HG02973 (cell line): Measurements from ENCODE around the gene COX5A.
"Not testable (repeated sequence)": the region's sequence is repeated elsewhere in the genome, so short reads cannot be mapped to it uniquely, and the experiment has no call there.

Experiments used
- ATAC-seq: cut with Tn5 transposase; IDR thresholded peaks from one replicate; pipeline ENCODE4 v1.9.1; 2021; ENCODE audit warnings: moderate library complexity; ENCODE audit not compliant: unreplicated experiment

The COX5A gene

GRCh38 chr15:74955796-74956647 is 18.1 kb upstream of the COX5A start:
- ATAC-seq: peak; percentile 39

- ATAC-seq: no peak
Observed at GRCh38 chr15:74955017-74955416, 17.1 kb upstream of the COX5A start.

GRCh38 chr15:74954515-74954914 is 16.6 kb upstream of the COX5A start:
- ATAC-seq: no peak

- no peak for ATAC-seq
Observed at GRCh38 chr15:74951006-74951405, 13.1 kb upstream of the COX5A start.

- ATAC-seq: no peak
Observed at GRCh38 chr15:74950078-74950908, 12.4 kb upstream of the COX5A start.

- ATAC-seq: no peak
Observed at GRCh38 chr15:74937272-74937589, 642 bp downstream of the COX5A start.

- not testable (repeated sequence) for ATAC-seq
Observed at GRCh38 chr15:74935193-74935592, 2.7 kb downstream of the COX5A start.

GRCh38 chr15:74933573-74933972 is 4.3 kb downstream of the COX5A start:
- no peak for ATAC-seq

GRCh38 chr15:74928771-74929198 is 9.1 kb downstream of the COX5A start:
- no peak for ATAC-seq

GRCh38 chr15:74924525-74924924 is 13.3 kb downstream of the COX5A start:
- no peak for ATAC-seq

GRCh38 chr15:74920456-74920855 is 17.4 kb downstream of the COX5A start:
- ATAC-seq: no peak

GRCh38 chr15:74917676-74918075 is 20.2 kb downstream of the COX5A start:
- no peak for ATAC-seq

- not testable (repeated sequence) for ATAC-seq
Observed at GRCh38 chr15:74913799-74914198, 24.1 kb downstream of the COX5A start.

- ATAC-seq: no peak
Observed at GRCh38 chr15:74913041-74913440, 24.8 kb downstream of the COX5A start.

GRCh38 chr15:74908635-74909034 is 29.2 kb downstream of the COX5A start:
- no peak for ATAC-seq

- no peak for ATAC-seq
Observed at GRCh38 chr15:74907163-74907870, 30.6 kb downstream of the COX5A start.

- ATAC-seq: peak; percentile 72
Observed at GRCh38 chr15:74906450-74907162, 31.3 kb downstream of the COX5A start, which contains the start of gene FAM219B. Gene FAM219B (minus strand): TSS chr15:74906851. CDS start chr15:74906800, 51 bp downstream.

- ATAC-seq: peak; percentile 26
Observed at GRCh38 chr15:74906067-74906449, 31.8 kb downstream of the COX5A start.

- no peak for ATAC-seq
Observed at GRCh38 chr15:74904190-74904805, 33.6 kb downstream of the COX5A start.

- ATAC-seq: no peak
Observed at GRCh38 chr15:74903676-74904075, 34.2 kb downstream of the COX5A start.
